GM12878 (cell line): ENCODE measurements around the gene SGPP2.

Experiments used
- ASH2L ChIP-seq: fragments of 300-600, 200-600 bp; sonication (generic); IDR thresholded peaks from 2 replicates; pipeline ENCODE4 v1.6.1; 2017; ENCODE audit warnings: low read depth, mild to moderate bottlenecking, borderline replicate concordance
- CBX3 ChIP-seq: fragments of 200-600 bp; sonication (generic); IDR thresholded peaks from 2 replicates; pipeline ENCODE4 v1.6.1; 2016; ENCODE audit warnings: low read depth, borderline replicate concordance
- CHD1 ChIP-seq: IDR thresholded peaks from 2 replicates; pipeline ENCODE4 v1.6.1; 2012; ENCODE audit warnings: low read depth, low read length, improper control_type of control experiment
- CTCF ChIP-seq, 3 experiments: IDR thresholded peaks in 2 of 3; conservative IDR thresholded peaks in 1 of 3; 2 replicates each; pipeline ENCODE4 v1.5.1; 2011; ENCODE audit warnings: low read depth in 3 of 3, low read length in 3 of 3, mild to moderate bottlenecking in 3 of 3, control low read depth in 2 of 3, moderate library complexity in 2 of 3, inconsistent platforms in 1 of 3, mixed read lengths in 1 of 3; ENCODE audit not compliant: control insufficient read depth in 2 of 3, insufficient read depth in 1 of 3; ENCODE audit errors: extremely low read depth in 1 of 3
- EP300 ChIP-seq, 2 experiments: fragments of 150-350 bp in 1 of 2; IDR thresholded peaks; 2 replicates each; pipeline ENCODE4 v1.6.1; 2011 to 2012; ENCODE audit warnings: low read depth in 2 of 2, low read length in 2 of 2, borderline replicate concordance in 1 of 2, improper control_type of control experiment in 1 of 2, inconsistent platforms in 1 of 2; ENCODE audit not compliant: control insufficient read depth in 1 of 2
- EZH2 ChIP-seq: IDR thresholded peaks from 2 replicates; pipeline ENCODE4 v1.6.1; 2012; ENCODE audit warnings: low read depth, mild to moderate bottlenecking, control low read depth, inconsistent platforms, low read length, borderline replicate concordance; ENCODE audit not compliant: control insufficient read depth
- POLR2A ChIP-seq: IDR thresholded peaks from 2 replicates; pipeline ENCODE4 v1.6.1; 2011; ENCODE audit warnings: low read depth, mild to moderate bottlenecking, low read length
- RELA ChIP-seq: fragments of 450-650 bp; IDR thresholded peaks from 2 replicates; pipeline ENCODE4 v1.8.0; 2014; ENCODE audit warnings: borderline replicate concordance; ENCODE audit not compliant: partially characterized antibody
- SUPT20H ChIP-seq: IDR thresholded peaks from 2 replicates; pipeline ENCODE4 v1.6.1; 2011; ENCODE audit warnings: low read depth, mild to moderate bottlenecking, low read length, moderate library complexity, borderline replicate concordance; ENCODE audit not compliant: control insufficient read depth
- TAF1 ChIP-seq: IDR thresholded peaks from 2 replicates; pipeline ENCODE4 v1.6.1; 2011; ENCODE audit warnings: mild to moderate bottlenecking, low read depth, low read length, borderline replicate concordance
- USF2 ChIP-seq: IDR thresholded peaks from 2 replicates; pipeline ENCODE4 v1.6.1; 2011; ENCODE audit warnings: low read depth, low read length, improper control_type of control experiment, borderline replicate concordance
- ZBED1 ChIP-seq: IDR thresholded peaks from 2 replicates; pipeline ENCODE4 v1.6.1; 2016; ENCODE audit warnings: borderline replicate concordance
- ZBTB11 ChIP-seq: fragments of 450-650 bp; formaldehyde crosslinking; IDR thresholded peaks from 2 replicates; pipeline ENCODE4 v1.5.0; 2022; ENCODE audit warnings: mild to moderate bottlenecking, missing genetic modification characterization

- no peak for TF ChIP-seq RELA
- TF ChIP-seq CBX3, result no peak
- no peak for TF ChIP-seq POLR2A
- TF ChIP-seq SUPT20H, result no peak
- TF ChIP-seq EP300 (IDR thresholded peaks at IDR 0.05; ENCODE audit: borderline replicate concordance in 1 of 2, control insufficient read depth in 1 of 2, low read depth in 2 of 2, low read length in 2 of 2), result no peak
- TF ChIP-seq ZBED1, result no peak
- peak; percentile 77 to 80 (median 79) for TF ChIP-seq CTCF (IDR thresholded peaks at IDR 0.05 in 2 of 3, conservative IDR thresholded peaks at IDR 0.05 in 1 of 3; ENCODE audit: control insufficient read depth in 2 of 3, extremely low read depth in 1 of 3, insufficient read depth in 1 of 3, low read depth in 3 of 3, low read length in 3 of 3)
- no peak for TF ChIP-seq USF2
- no peak for TF ChIP-seq ASH2L
- TF ChIP-seq ZBTB11 (CRISPR knock-in tag), result no peak
- no peak for TF ChIP-seq EZH2
- TF ChIP-seq CHD1, result no peak
- no peak for TF ChIP-seq TAF1
These were observed 137.7 kb downstream of the SGPP2 start for GRCh38 chr2:222561817-222562645.
